Gastroesophageal sphincter (tissue), 4 donors: ENCODE measurements around the gene ZNF672. TPM values are rescaled to one million over a fixed set of nuclear protein-coding genes. Genes with fewer than 3 reads are reported as not detected.

Experiments used
- ATAC-seq: fragments of 150-250 bp; one replicate; pipeline ENCODE4 v1.9.1; 2016; ENCODE audit warnings: mild to moderate bottlenecking, moderate library complexity
- H3K27ac ChIP-seq, 4 donors: fragments of 200-600 bp; sonication (generic) in 3 of 4; 1 replicate in 3 of 4; 2 replicates in 1 of 4; pipeline ENCODE4 v1.5.1; 2016 to 2019
- H3K27me3 ChIP-seq: fragments of 200-600 bp; sonication (generic); one replicate; pipeline ENCODE4 v1.5.1; 2019
- H3K36me3 ChIP-seq, 2 donors: fragments of 200-600 bp; sonication (generic); one replicate each; pipeline ENCODE4 v1.5.1; 2019; ENCODE audit warnings: control low read depth in 1 of 2
- H3K4me1 ChIP-seq, 3 donors: fragments of 200-600 bp; sonication (generic); 1 replicate in 2 of 3; 2 replicates in 1 of 3; pipeline ENCODE4 v1.5.1; 2016 to 2019; ENCODE audit warnings: control low read depth in 2 of 3
- H3K4me3 ChIP-seq, 2 donors: fragments of 200-600 bp; sonication (generic); one replicate each; pipeline ENCODE4 v1.5.1; 2019; ENCODE audit warnings: mild to moderate bottlenecking in 1 of 2, moderate library complexity in 1 of 2
- H3K9me3 ChIP-seq, 3 donors: fragments of 200-600 bp; sonication (generic); one replicate each; pipeline ENCODE4 v1.5.1; 2017 to 2019; ENCODE audit warnings: control low read depth in 2 of 3
- CTCF ChIP-seq, 4 experiments: fragments of 200-600 bp in 2 of 4; fragments of 450-650 bp in 2 of 4; sonication (generic) in 1 of 4; IDR thresholded peaks; one replicate each; pipeline ENCODE4 v1.5.1; 2017 to 2019; ENCODE audit warnings: antibody characterized with exemption in 4 of 4, mild to moderate bottlenecking in 2 of 4, moderate library complexity in 2 of 4
- EP300 ChIP-seq: sonication (generic); formaldehyde crosslinking; IDR thresholded peaks from one replicate; pipeline ENCODE4 v1.6.1; 2017; ENCODE audit warnings: antibody characterized with exemption, mild to moderate bottlenecking
- POLR2A ChIP-seq, 2 donors: fragments of 450-650 bp; IDR thresholded peaks; one replicate each; pipeline ENCODE4 v1.6.1; 2017; ENCODE audit warnings: antibody characterized with exemption in 2 of 2, mild to moderate bottlenecking in 2 of 2, moderate library complexity in 1 of 2
- POLR2AphosphoS5 ChIP-seq: sonication (generic); formaldehyde crosslinking; IDR thresholded peaks from one replicate; pipeline ENCODE4 v1.6.1; 2017; ENCODE audit warnings: antibody characterized with exemption
- WGBS, 2 donors: methylation state at CpG; one replicate each; pipeline ENCODE4 v1.1.5; 2018; ENCODE audit warnings: low coverage in 1 of 2; 5-methylcytosine and 5-hydroxymethylcytosine counted together
- total RNA-seq, 4 donors: library from RNA; depleted of rRNA; stranded (reverse); fragments of >200 nt; gene quantifications; one replicate each; pipeline ENCODE4 v1.1.0, GENCODE V29; 2016

The ZNF672 gene
- total RNA-seq, 4 donors from 2014 or later: 22.1 to 44.2 (median 34.3) TPM

- H3K36me3 ChIP-seq: peaks cover 0 to 33% of the 10 kb centered on the region in 2 donors
- no peaks in the 10 kb centered on the region for H3K9me3 ChIP-seq
- no peak overlapping the region for H3K27ac ChIP-seq
- peaks cover 0 to 31% (median 7%) of the 10 kb centered on the region in 3 donors for H3K4me1 ChIP-seq
- H3K4me3 ChIP-seq: no peak overlapping the region
- no peak for TF ChIP-seq CTCF (IDR thresholded peaks at IDR 0.05)
- no peak for TF ChIP-seq POLR2A (IDR thresholded peaks at IDR 0.05)
- no peak for TF ChIP-seq POLR2AphosphoS5
- TF ChIP-seq EP300: no peak
- H3K27me3 ChIP-seq: no peaks in the 10 kb centered on the region
- no peak for ATAC-seq
- 67 to 88% methylated on average over 5 to 6 of the region's 9 CpGs for WGBS, 2 donors
Measured at GRCh38 chr1:248808876-248809275, 29.1 kb upstream of the ZNF672 start.

GRCh38 chr1:248810000-248810726, 27.9 kb upstream of the ZNF672 start:
- no peaks in the 10 kb centered on the region for H3K9me3 ChIP-seq
- no peak for ATAC-seq
- no peak overlapping the region for H3K4me3 ChIP-seq
- H3K36me3 ChIP-seq: peaks cover 0 to 46% of the 10 kb centered on the region in 2 donors
- WGBS, 2 donors: 78% methylated on average over 7 to 10 of the region's 10 CpGs
- TF ChIP-seq EP300 (no peak), CTCF (IDR thresholded peaks at IDR 0.05) (no peak), POLR2A (IDR thresholded peaks at IDR 0.05) (no peak), POLR2AphosphoS5 (no peak)
- H3K27ac ChIP-seq: no peak overlapping the region
- peaks cover 0 to 31% (median 7%) of the 10 kb centered on the region in 3 donors for H3K4me1 ChIP-seq
- H3K27me3 ChIP-seq: no peaks in the 10 kb centered on the region

- TF ChIP-seq POLR2A (IDR thresholded peaks at IDR 0.05) (no peak), EP300 (no peak), CTCF (IDR thresholded peaks at IDR 0.05) (no peak)
- WGBS, 2 donors: 43 to 63% methylated on average over 5 to 9 of the region's 12 CpGs
- H3K36me3 ChIP-seq: peaks cover 0 to 54% of the 10 kb centered on the region in 2 donors
- H3K27ac ChIP-seq: no peak overlapping the region
- no peak overlapping the region for H3K4me3 ChIP-seq
- H3K4me1 ChIP-seq: peaks cover 0 to 31% (median 7%) of the 10 kb centered on the region in 3 donors
- ATAC-seq: peak; percentile 43
- no peaks in the 10 kb centered on the region for H3K27me3 ChIP-seq
- H3K9me3 ChIP-seq: no peaks in the 10 kb centered on the region
Measured at GRCh38 chr1:248810727-248811513, 27.1 kb upstream of the ZNF672 start.

- TF ChIP-seq EP300 (no peak), POLR2A (IDR thresholded peaks at IDR 0.05) (no peak), CTCF (IDR thresholded peaks at IDR 0.05) (no peak), POLR2AphosphoS5 (no peak)
- Histone ChIP-seq H3K36me3 (peaks cover 0 to 63% of the 10 kb centered on the region in 2 donors), H3K4me1 (peaks cover 0 to 25% (median 7%) of the 10 kb centered on the region in 3 donors), H3K4me3 (no peak overlapping the region), H3K27ac (no peak overlapping the region), H3K9me3 (no peaks in the 10 kb centered on the region), H3K27me3 (no peaks in the 10 kb centered on the region)
- WGBS, 2 donors: 57 to 70% methylated on average over 6 to 10 of the region's 57 CpGs
- ATAC-seq: no peak
Measured at GRCh38 chr1:248811514-248812490, 26.2 kb upstream of the ZNF672 start.
